ENCODE results near the gene AHCYL2.
"Not testable (repeated sequence)": the region's sequence is repeated elsewhere in the genome, so short reads cannot be mapped to it uniquely, and the experiment has no call there.

AHCYL2 gene

GRCh38 chr7:129285111-129285510 lies 60.3 kb downstream of the AHCYL2 start:
- no peaks in the 10 kb centered on the region for H3K27me3 ChIP-seq (ENCODE audit: control insufficient read depth, insufficient read depth, low read length)
- H3K27ac ChIP-seq (ENCODE audit: low read depth, low read length), result no peak overlapping the region
- H3K4me1 ChIP-seq (ENCODE audit: control insufficient read depth, insufficient read depth, low read length), result no peaks in the 10 kb centered on the region
- H3K4me3 ChIP-seq (ENCODE audit: low read length), result no peak overlapping the region
- H3K9ac ChIP-seq (ENCODE audit: low read length), result no peak overlapping the region
- no peaks in the 10 kb centered on the region for H3K36me3 ChIP-seq (ENCODE audit: control insufficient read depth, insufficient read depth, low read length)

GRCh38 chr7:129292861-129293260 lies 68.0 kb downstream of the AHCYL2 start:
- no peaks in the 10 kb centered on the region for H3K27me3 ChIP-seq (ENCODE audit: control insufficient read depth, insufficient read depth, low read length)
- H3K36me3 ChIP-seq (ENCODE audit: control insufficient read depth, insufficient read depth, low read length), result no peaks in the 10 kb centered on the region
- H3K4me1 ChIP-seq (ENCODE audit: control insufficient read depth, insufficient read depth, low read length), result no peaks in the 10 kb centered on the region
- no peak overlapping the region for H3K9ac ChIP-seq (ENCODE audit: low read length)
- H3K4me3 ChIP-seq (ENCODE audit: low read length), result no peak overlapping the region
- H3K27ac ChIP-seq (ENCODE audit: low read depth, low read length), result no peak overlapping the region

GRCh38 chr7:129295015-129295423 lies 70.2 kb downstream of the AHCYL2 start:
- no peaks in the 10 kb centered on the region for H3K4me1 ChIP-seq (ENCODE audit: control insufficient read depth, insufficient read depth, low read length)
- H3K27ac ChIP-seq (ENCODE audit: low read depth, low read length), result no peak overlapping the region
- no peaks in the 10 kb centered on the region for H3K36me3 ChIP-seq (ENCODE audit: control insufficient read depth, insufficient read depth, low read length)
- no peaks in the 10 kb centered on the region for H3K27me3 ChIP-seq (ENCODE audit: control insufficient read depth, insufficient read depth, low read length)
- no peak overlapping the region for H3K4me3 ChIP-seq (ENCODE audit: low read length)
- H3K9ac ChIP-seq (ENCODE audit: low read length), result no peak overlapping the region

- Histone ChIP-seq H3K4me1 (ENCODE audit: control insufficient read depth, insufficient read depth, low read length) (no peaks in the 10 kb centered on the region), H3K27me3 (ENCODE audit: control insufficient read depth, insufficient read depth, low read length) (no peaks in the 10 kb centered on the region), H3K9ac (ENCODE audit: low read length) (no peak overlapping the region), H3K27ac (ENCODE audit: low read depth, low read length) (no peak overlapping the region), H3K36me3 (ENCODE audit: control insufficient read depth, insufficient read depth, low read length) (no peaks in the 10 kb centered on the region), H3K4me3 (ENCODE audit: low read length) (no peak overlapping the region)
Measured at GRCh38 chr7:129298268-129298893, 73.6 kb downstream of the AHCYL2 start.

- H3K36me3 ChIP-seq (ENCODE audit: control insufficient read depth, insufficient read depth, low read length), result no peaks in the 10 kb centered on the region
Measured at GRCh38 chr7:129299889-129300288, 75.1 kb downstream of the AHCYL2 start.

GRCh38 chr7:129300299-129300698 lies 75.5 kb downstream of the AHCYL2 start:
- H3K36me3 ChIP-seq (ENCODE audit: control insufficient read depth, insufficient read depth, low read length); H3K4me1 ChIP-seq (ENCODE audit: control insufficient read depth, insufficient read depth, low read length); H3K4me3 ChIP-seq (ENCODE audit: low read length): not testable (repeated sequence)

More at GRCh38 chr7:129299889-129300288, 75.1 kb downstream of the AHCYL2 start:
- Histone ChIP-seq H3K27me3 (ENCODE audit: control insufficient read depth, insufficient read depth, low read length) (no peaks in the 10 kb centered on the region), H3K27ac (ENCODE audit: low read depth, low read length) (no peak overlapping the region), H3K9ac (ENCODE audit: low read length) (no peak overlapping the region), H3K4me3 (ENCODE audit: low read length) (no peak overlapping the region), H3K4me1 (ENCODE audit: control insufficient read depth, insufficient read depth, low read length) (no peaks in the 10 kb centered on the region)

GRCh38 chr7:129307592-129307991 lies 82.8 kb downstream of the AHCYL2 start:
- H3K4me3 ChIP-seq (ENCODE audit: low read length), result no peak overlapping the region
- H3K9ac ChIP-seq (ENCODE audit: low read length), result no peak overlapping the region
- H3K27me3 ChIP-seq (ENCODE audit: control insufficient read depth, insufficient read depth, low read length), result no peaks in the 10 kb centered on the region
- H3K36me3 ChIP-seq (ENCODE audit: control insufficient read depth, insufficient read depth, low read length), result no peaks in the 10 kb centered on the region
- no peak overlapping the region for H3K27ac ChIP-seq (ENCODE audit: low read depth, low read length)
- no peaks in the 10 kb centered on the region for H3K4me1 ChIP-seq (ENCODE audit: control insufficient read depth, insufficient read depth, low read length)

More at GRCh38 chr7:129300299-129300698, 75.5 kb downstream of the AHCYL2 start:
- not testable (repeated sequence) for H3K27ac ChIP-seq (ENCODE audit: low read depth, low read length); H3K27me3 ChIP-seq (ENCODE audit: control insufficient read depth, insufficient read depth, low read length); H3K9ac ChIP-seq (ENCODE audit: low read length)

- H3K4me3 ChIP-seq (ENCODE audit: low read length), result no peak overlapping the region
- no peaks in the 10 kb centered on the region for H3K4me1 ChIP-seq (ENCODE audit: control insufficient read depth, insufficient read depth, low read length)
- H3K27me3 ChIP-seq (ENCODE audit: control insufficient read depth, insufficient read depth, low read length), result no peaks in the 10 kb centered on the region
- H3K27ac ChIP-seq (ENCODE audit: low read depth, low read length), result no peak overlapping the region
- no peak overlapping the region for H3K9ac ChIP-seq (ENCODE audit: low read length)
- H3K36me3 ChIP-seq (ENCODE audit: control insufficient read depth, insufficient read depth, low read length), result no peaks in the 10 kb centered on the region
Measured at GRCh38 chr7:129308047-129308446, 83.2 kb downstream of the AHCYL2 start.

GRCh38 chr7:129311429-129311828 lies 86.6 kb downstream of the AHCYL2 start:
- no peaks in the 10 kb centered on the region for H3K27me3 ChIP-seq (ENCODE audit: control insufficient read depth, insufficient read depth, low read length)
- H3K4me3 ChIP-seq (ENCODE audit: low read length), result no peak overlapping the region
- no peak overlapping the region for H3K27ac ChIP-seq (ENCODE audit: low read depth, low read length)
- H3K9ac ChIP-seq (ENCODE audit: low read length), result no peak overlapping the region
- no peaks in the 10 kb centered on the region for H3K4me1 ChIP-seq (ENCODE audit: control insufficient read depth, insufficient read depth, low read length)
- H3K36me3 ChIP-seq (ENCODE audit: control insufficient read depth, insufficient read depth, low read length), result no peaks in the 10 kb centered on the region

- Histone ChIP-seq H3K36me3 (ENCODE audit: control insufficient read depth, insufficient read depth, low read length) (no peaks in the 10 kb centered on the region), H3K27ac (ENCODE audit: low read depth, low read length) (no peak overlapping the region), H3K9ac (ENCODE audit: low read length) (no peak overlapping the region), H3K4me3 (ENCODE audit: low read length) (no peak overlapping the region), H3K27me3 (ENCODE audit: control insufficient read depth, insufficient read depth, low read length) (no peaks in the 10 kb centered on the region), H3K4me1 (ENCODE audit: control insufficient read depth, insufficient read depth, low read length) (no peaks in the 10 kb centered on the region)
Measured at GRCh38 chr7:129313282-129313681, 88.5 kb downstream of the AHCYL2 start.

GRCh38 chr7:129315960-129316359 lies 91.1 kb downstream of the AHCYL2 start:
- no peak overlapping the region for H3K4me3 ChIP-seq (ENCODE audit: low read length)
- H3K27ac ChIP-seq (ENCODE audit: low read depth, low read length), result no peak overlapping the region
- no peak overlapping the region for H3K9ac ChIP-seq (ENCODE audit: low read length)
- no peaks in the 10 kb centered on the region for H3K27me3 ChIP-seq (ENCODE audit: control insufficient read depth, insufficient read depth, low read length)
- H3K4me1 ChIP-seq (ENCODE audit: control insufficient read depth, insufficient read depth, low read length), result no peaks in the 10 kb centered on the region
- H3K36me3 ChIP-seq (ENCODE audit: control insufficient read depth, insufficient read depth, low read length), result no peaks in the 10 kb centered on the region

GRCh38 chr7:129317450-129317849 lies 92.6 kb downstream of the AHCYL2 start:
- no peak overlapping the region for H3K27ac ChIP-seq (ENCODE audit: low read depth, low read length)
- H3K4me3 ChIP-seq (ENCODE audit: low read length), result no peak overlapping the region
- H3K9ac ChIP-seq (ENCODE audit: low read length), result no peak overlapping the region
- H3K36me3 ChIP-seq (ENCODE audit: control insufficient read depth, insufficient read depth, low read length), result no peaks in the 10 kb centered on the region
- no peaks in the 10 kb centered on the region for H3K4me1 ChIP-seq (ENCODE audit: control insufficient read depth, insufficient read depth, low read length)
- H3K27me3 ChIP-seq (ENCODE audit: control insufficient read depth, insufficient read depth, low read length), result no peaks in the 10 kb centered on the region

GRCh38 chr7:129327076-129327475 lies 102.2 kb downstream of the AHCYL2 start:
- Histone ChIP-seq H3K4me3 (ENCODE audit: low read length) (no peak overlapping the region), H3K27ac (ENCODE audit: low read depth, low read length) (no peak overlapping the region), H3K36me3 (ENCODE audit: control insufficient read depth, insufficient read depth, low read length) (no peaks in the 10 kb centered on the region), H3K9ac (ENCODE audit: low read length) (no peak overlapping the region), H3K4me1 (ENCODE audit: control insufficient read depth, insufficient read depth, low read length) (no peaks in the 10 kb centered on the region), H3K27me3 (ENCODE audit: control insufficient read depth, insufficient read depth, low read length) (no peaks in the 10 kb centered on the region)

Measured in rectal smooth muscle tissue (tissue), 1 donor.